Central memory CD8-positive, alpha-beta T cell (primary cell): ENCODE results near the gene CEACAM20.
"Not testable (repeated sequence)": the region's sequence is repeated elsewhere in the genome, so short reads cannot be mapped to it uniquely, and the experiment has no call there.

ENCODE experiments used
- ATAC-seq: fragments of 150-1000 bp; cut with Tn5 transposase; replicated peaks from 2 replicates; pipeline ENCODE4 v1.10.0; 2022; ENCODE audit warnings: mild to moderate bottlenecking, moderate FRiP score, moderate number of reproducible peaks; ENCODE audit not compliant: poor library complexity, severe bottlenecking; ENCODE audit errors: extremely low read depth
- DNase-seq, 2 donors: peaks; one replicate each; pipeline ENCODE4 v3.0.0; 2021; ENCODE audit warnings: low spot score in 2 of 2
- H3K27ac Mint-ChIP-seq: one replicate; pipeline ENCODE4 v1.8.0; 2022; ENCODE audit warnings: low read depth, mild to moderate bottlenecking, moderate library complexity, mixed read lengths
- H3K27me3 Mint-ChIP-seq: one replicate; pipeline ENCODE4 v1.8.0; 2022; ENCODE audit warnings: mixed read lengths
- H3K36me3 Mint-ChIP-seq: one replicate; pipeline ENCODE4 v1.8.0; 2022; ENCODE audit warnings: mild to moderate bottlenecking, moderate library complexity, mixed read lengths; ENCODE audit not compliant: insufficient read depth
- H3K4me1 Mint-ChIP-seq: one replicate; pipeline ENCODE4 v1.8.0; 2022; ENCODE audit warnings: mixed read lengths
- H3K4me3 Mint-ChIP-seq: one replicate; pipeline ENCODE4 v1.8.0; 2022; ENCODE audit warnings: mild to moderate bottlenecking, moderate library complexity, mixed read lengths
- H3K9me3 Mint-ChIP-seq: one replicate; pipeline ENCODE4 v1.8.0; 2022; ENCODE audit warnings: mixed read lengths

Gene CEACAM20

DNA sequence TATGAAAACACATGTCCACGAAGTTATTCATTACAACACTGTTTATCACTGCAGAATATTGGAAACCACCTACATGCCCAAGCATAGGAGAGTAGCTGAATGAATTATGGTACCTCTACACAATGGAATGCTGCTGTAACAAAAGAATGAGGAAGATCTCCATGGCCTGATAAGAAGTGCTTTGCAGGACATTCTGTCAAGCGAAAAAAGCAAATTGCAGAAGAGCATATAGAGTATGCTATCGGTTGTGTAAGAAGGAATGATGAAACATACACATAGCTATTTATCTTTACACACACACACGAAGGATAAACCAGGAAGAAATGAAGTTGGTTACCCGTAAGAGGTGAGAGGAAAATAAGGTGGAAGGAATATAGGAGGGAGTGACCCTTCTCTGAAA is 37.5 kb upstream of the CEACAM20 start:
- peaks cover 11% of the 10 kb centered on the region for H3K27me3 Mint-ChIP-seq

DNA sequence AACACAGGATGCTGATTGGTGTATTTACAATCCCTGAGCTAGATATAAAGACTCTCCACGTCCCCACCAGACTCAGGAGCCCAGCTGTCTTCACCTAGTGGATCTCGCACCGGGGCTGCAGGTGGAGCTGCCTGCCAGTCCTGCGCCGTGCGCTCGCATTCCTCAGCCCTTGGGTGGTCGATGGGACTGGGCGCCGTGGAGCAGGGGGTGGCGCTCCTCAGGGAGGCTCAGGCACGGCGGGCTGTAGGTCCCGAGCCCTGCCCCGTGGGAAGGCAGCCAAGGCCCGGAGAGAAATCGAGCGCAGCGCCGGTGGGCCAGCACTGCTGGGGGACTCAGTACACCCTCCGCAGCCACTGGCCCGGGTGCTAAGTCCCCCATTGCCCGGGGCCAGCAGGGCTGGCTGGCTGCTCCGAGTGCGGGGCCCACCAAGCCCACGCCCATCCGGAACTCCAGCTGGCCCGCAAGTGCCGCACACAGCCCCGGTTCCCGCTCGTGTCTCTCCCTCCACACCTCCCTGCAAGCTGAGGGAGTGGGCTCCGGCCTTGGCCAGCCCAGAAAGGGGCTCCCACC is 33.7 kb upstream of the CEACAM20 start:
- Mint-ChIP-seq H3K27me3 (peaks cover 11% of the 10 kb centered on the region), H3K9me3 (peaks cover 14% of the 10 kb centered on the region)
- H3K36me3 Mint-ChIP-seq, H3K27ac Mint-ChIP-seq, H3K4me1 Mint-ChIP-seq, DNase-seq, ATAC-seq, H3K4me3 Mint-ChIP-seq: not testable (repeated sequence)

More for the DNA sequence above, 37.5 kb upstream of the CEACAM20 start:
- ATAC-seq (no peak), DNase-seq (no peak)
- Mint-ChIP-seq H3K4me1 (no peaks in the 10 kb centered on the region), H3K4me3 (no peak overlapping the region), H3K9me3 (peaks cover 11% of the 10 kb centered on the region), H3K36me3 (no peaks in the 10 kb centered on the region), H3K27ac (no peak overlapping the region)

DNA sequence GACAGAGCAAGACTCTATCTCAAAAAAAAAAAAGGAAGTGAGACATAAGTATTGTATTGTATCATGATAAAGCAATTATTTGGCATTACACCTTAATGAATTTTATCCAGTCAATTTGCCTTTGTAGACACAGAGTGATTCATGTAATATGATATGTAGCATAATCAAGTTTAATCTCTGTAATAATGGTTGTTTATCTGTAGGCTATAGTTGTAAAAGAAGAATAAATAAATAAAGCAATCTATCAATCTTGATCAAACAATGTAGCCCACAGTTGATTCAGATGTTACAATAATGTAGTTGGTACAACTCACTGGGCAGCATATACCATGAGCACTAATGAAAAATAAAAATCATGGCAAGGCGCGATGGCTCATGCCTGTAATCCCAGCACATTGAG is 28.5 kb upstream of the CEACAM20 start:
- Mint-ChIP-seq H3K4me1 (no peaks in the 10 kb centered on the region), H3K4me3 (no peak overlapping the region), H3K27me3 (peaks cover 6% of the 10 kb centered on the region), H3K36me3 (no peaks in the 10 kb centered on the region), H3K9me3 (peaks cover 15% of the 10 kb centered on the region), H3K27ac (no peak overlapping the region)
- ATAC-seq: no peak
- DNase-seq: no peak

DNA sequence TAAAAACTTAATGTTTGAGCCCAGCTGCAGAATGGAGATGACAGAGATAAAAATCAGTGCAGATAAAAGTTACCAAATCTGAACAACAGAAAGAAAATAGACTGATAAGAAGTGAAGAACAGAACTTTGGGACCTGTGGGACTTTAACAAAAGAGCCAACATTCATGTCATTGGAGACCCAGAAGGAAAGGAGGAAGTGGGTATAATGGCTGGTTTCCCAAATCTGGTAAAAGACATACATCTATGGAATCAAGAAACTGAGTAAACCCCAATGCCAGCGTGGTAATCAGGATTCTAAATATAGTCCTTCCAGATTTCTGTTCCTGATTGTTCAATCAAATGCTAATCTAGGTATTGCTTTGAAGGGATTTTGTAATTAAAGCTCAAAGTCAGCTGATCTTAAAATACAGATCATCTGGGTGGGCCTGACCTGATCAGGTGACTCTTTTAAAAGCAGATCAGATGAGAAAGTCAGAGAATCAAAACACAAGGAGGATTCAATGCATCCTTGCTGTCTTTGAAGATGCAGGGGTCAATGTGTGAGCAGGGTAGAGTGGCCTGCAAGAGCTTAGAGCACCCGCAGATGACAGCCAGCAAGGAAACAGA is 25.3 kb upstream of the CEACAM20 start:
- Mint-ChIP-seq H3K4me3 (no peak overlapping the region), H3K36me3 (no peaks in the 10 kb centered on the region), H3K27me3 (peaks cover 6% of the 10 kb centered on the region), H3K9me3 (peaks cover 11% of the 10 kb centered on the region), H3K4me1 (no peaks in the 10 kb centered on the region), H3K27ac (no peak overlapping the region)
- DNase-seq: no peak
- ATAC-seq: no peak

DNA sequence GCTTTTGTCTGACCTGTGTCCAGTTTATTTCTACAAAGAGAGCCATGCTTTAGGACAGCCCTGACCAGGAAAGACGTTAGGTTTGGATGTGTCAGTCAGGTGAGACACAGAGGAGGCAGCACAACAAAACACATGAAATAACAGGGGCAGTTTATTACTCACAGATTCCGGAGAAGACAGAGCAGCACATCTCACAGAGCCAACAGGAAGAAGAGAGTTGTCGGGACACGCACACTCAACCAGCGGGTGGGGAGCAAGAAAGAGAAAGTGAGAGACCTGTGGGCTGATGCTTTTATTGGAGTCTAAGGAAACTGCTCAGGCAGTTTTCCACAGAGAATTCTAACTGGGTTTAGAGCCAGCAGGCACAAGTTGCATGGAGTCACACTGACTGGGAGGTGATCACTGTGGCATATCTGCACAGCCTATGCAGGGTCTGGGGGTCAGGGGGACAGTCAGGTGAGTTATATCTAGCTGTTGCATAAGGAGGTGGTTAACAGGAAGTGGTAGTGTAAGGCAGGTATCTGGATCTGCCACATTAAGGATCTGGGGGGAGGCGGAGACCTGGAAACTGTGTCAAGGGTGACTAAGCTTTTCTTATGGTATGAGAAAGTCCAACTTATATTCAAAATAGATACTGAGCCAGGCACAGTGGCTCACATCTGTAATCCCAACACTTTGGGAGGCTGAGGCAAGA is 24.1 kb upstream of the CEACAM20 start:
- Mint-ChIP-seq H3K9me3 (peaks cover 11% of the 10 kb centered on the region), H3K4me3 (no peak overlapping the region), H3K27ac (no peak overlapping the region), H3K27me3 (peaks cover 6% of the 10 kb centered on the region), H3K4me1 (no peaks in the 10 kb centered on the region), H3K36me3 (no peaks in the 10 kb centered on the region)
- ATAC-seq (no peak), DNase-seq (no peak)

DNA sequence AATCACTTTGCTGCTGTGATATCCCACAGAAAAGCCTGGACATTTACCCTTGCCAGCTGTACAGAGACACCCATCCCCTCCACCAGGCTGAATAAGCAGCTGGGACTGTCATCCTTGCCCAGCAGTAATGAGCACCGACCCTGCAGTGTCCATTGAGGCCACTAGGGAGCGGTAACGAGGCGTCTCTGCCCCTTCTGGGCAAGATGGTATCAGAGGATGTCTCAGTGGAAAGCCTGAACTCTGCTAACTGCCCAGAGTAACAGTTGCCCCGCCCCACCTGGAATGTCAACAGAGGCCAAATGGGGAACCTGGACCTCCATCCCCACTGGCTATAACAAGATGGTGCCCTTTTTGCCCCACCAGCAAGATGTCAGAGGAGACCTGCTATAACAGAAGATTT is 22.8 kb upstream of the CEACAM20 start:
- Mint-ChIP-seq H3K4me3 (no peak overlapping the region), H3K27me3 (peaks cover 16% of the 10 kb centered on the region), H3K36me3 (no peaks in the 10 kb centered on the region), H3K9me3 (peaks cover 18% of the 10 kb centered on the region), H3K4me1 (no peaks in the 10 kb centered on the region), H3K27ac (no peak overlapping the region)
- ATAC-seq (no peak), DNase-seq (no peak)

DNA sequence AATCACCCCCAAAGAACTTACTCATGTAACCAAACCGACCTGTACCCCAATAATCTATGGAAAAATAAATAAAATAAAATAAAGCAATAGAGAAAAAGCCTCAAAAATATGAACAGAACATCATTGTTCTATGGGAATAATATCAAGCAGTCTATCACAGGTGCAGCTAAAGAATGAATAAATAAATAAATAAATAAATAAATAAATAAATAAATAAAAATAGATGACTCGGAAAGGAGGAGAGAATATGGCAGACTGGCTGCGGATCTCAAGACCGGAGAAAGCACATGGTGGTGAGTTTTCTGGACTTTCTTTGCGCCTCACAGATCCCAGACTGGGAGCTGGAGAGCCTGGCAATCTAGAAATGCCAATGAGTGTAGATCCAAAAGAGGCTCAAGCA is 22.4 kb upstream of the CEACAM20 start:
- Mint-ChIP-seq H3K36me3 (no peaks in the 10 kb centered on the region), H3K4me3 (no peak overlapping the region), H3K27me3 (peaks cover 16% of the 10 kb centered on the region), H3K4me1 (no peaks in the 10 kb centered on the region), H3K9me3 (peaks cover 21% of the 10 kb centered on the region), H3K27ac (no peak overlapping the region)
- DNase-seq (no peak), ATAC-seq (no peak)

DNA sequence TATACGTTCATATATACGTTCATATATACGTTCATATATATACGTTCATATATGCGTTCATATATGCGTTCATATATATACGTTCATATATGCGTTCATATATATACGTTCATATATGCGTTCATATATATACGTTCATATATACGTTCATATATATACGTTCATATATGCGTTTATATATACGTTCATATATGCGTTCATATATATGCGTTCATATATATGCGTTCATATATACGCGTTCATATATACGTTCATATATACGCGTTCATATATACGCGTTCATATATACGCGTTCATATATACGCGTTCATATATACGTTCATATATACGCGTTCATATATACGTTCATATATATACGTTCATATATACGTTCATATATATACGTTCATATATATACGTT is 21.5 kb upstream of the CEACAM20 start:
- Mint-ChIP-seq H3K9me3 (peaks cover 21% of the 10 kb centered on the region), H3K27me3 (peaks cover 16% of the 10 kb centered on the region)
- DNase-seq, H3K36me3 Mint-ChIP-seq, H3K27ac Mint-ChIP-seq, H3K4me1 Mint-ChIP-seq, ATAC-seq, H3K4me3 Mint-ChIP-seq: not testable (repeated sequence)

DNA sequence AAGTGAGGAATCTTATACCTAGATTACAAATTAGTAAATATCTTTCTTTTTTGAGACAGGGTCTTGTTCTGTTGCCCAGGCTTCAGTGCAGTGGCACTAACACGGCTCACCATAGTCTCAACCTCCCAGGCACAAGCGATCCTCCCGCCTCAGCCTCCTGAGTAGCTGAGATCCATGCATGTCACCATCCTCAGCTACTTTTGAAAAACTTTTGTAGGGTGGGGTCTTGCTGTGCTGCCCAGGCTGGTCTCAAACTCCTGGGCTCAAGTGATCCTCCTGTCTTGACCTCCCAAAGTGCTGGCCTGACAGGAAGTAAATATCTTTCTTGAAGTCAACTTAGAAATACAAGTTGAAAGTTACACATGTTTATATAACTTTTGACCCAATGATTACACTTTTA is 20.0 kb upstream of the CEACAM20 start:
- H3K27me3 Mint-ChIP-seq: peaks cover 16% of the 10 kb centered on the region
- DNase-seq (no peak), ATAC-seq (no peak)
- no peak overlapping the region for H3K4me3 Mint-ChIP-seq
- peaks cover 26% of the 10 kb centered on the region for H3K9me3 Mint-ChIP-seq
- no peaks in the 10 kb centered on the region for H3K4me1 Mint-ChIP-seq
- H3K36me3 Mint-ChIP-seq: no peaks in the 10 kb centered on the region
- no peak overlapping the region for H3K27ac Mint-ChIP-seq

DNA sequence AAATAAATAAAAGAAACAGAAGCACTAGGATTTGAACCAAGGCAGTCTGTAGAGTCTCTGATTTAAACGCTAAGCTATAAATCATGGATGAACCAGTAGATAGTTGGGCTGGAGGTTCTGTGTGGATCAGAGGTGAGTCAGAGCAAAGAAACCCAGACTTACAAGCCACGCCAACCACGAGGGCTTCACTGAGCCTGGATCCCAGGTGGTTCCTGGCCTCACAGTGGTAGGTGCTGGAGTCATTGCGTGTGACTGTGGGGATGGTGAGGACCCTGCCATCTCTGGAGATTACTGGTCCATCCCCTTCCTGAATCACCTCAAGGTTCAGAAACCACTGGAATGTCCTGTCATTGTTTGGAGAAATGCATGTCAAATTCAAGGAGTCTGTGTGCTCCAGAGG is 19.3 kb upstream of the CEACAM20 start:
- ATAC-seq (no peak), DNase-seq (no peak)
- no peak overlapping the region for H3K27ac Mint-ChIP-seq
- peaks cover 32% of the 10 kb centered on the region for H3K9me3 Mint-ChIP-seq
- no peak overlapping the region for H3K4me3 Mint-ChIP-seq
- H3K4me1 Mint-ChIP-seq: no peaks in the 10 kb centered on the region
- no peaks in the 10 kb centered on the region for H3K36me3 Mint-ChIP-seq
- peaks cover 19% of the 10 kb centered on the region for H3K27me3 Mint-ChIP-seq

DNA sequence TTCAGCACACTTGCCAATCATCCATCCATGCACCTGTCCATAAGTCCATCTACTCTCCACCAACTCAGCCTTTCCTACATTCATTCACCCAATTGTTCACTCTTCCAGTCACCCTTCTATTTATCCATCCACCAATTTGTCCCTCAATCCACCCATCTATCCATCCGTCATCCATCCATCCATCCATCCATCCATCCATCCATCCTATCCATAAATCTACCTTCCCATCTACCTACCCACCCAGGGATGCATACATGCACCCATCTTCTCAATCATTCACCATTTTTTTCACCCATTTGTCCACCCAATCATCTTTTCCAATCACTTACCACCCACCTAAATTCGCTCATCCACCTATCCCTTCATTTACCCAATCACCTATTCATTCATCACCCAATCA is 14.6 kb upstream of the CEACAM20 start:
- H3K27me3 Mint-ChIP-seq: peaks cover 30% of the 10 kb centered on the region
- ATAC-seq: no peak
- no peak overlapping the region for H3K4me3 Mint-ChIP-seq
- no peaks in the 10 kb centered on the region for H3K4me1 Mint-ChIP-seq
- H3K36me3 Mint-ChIP-seq: no peaks in the 10 kb centered on the region
- no peak overlapping the region for H3K27ac Mint-ChIP-seq
- H3K9me3 Mint-ChIP-seq: peaks cover 34% of the 10 kb centered on the region
- no peak for DNase-seq

DNA sequence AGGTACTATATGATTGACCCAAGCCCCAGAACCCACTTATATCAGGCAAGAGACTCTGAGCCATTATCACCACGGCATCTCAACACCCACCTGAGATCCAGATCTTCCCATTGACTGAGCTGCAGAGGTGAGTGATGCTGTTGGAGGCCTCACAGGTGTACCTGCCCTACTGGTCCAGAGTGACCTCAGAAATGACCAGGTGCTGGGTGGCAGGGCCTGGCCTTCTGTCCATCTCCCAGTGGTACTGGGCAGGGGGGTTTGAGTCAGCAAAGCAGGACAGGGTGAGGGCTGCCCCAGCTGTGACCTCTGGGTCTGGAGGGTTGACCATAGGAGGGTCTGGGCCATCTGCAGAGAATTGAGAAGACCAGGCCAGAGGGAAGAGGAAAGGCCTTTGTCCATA is 13.2 kb upstream of the CEACAM20 start:
- peaks cover 27% of the 10 kb centered on the region for H3K27me3 Mint-ChIP-seq
- no peak overlapping the region for H3K4me3 Mint-ChIP-seq
- H3K36me3 Mint-ChIP-seq: no peaks in the 10 kb centered on the region

DNA sequence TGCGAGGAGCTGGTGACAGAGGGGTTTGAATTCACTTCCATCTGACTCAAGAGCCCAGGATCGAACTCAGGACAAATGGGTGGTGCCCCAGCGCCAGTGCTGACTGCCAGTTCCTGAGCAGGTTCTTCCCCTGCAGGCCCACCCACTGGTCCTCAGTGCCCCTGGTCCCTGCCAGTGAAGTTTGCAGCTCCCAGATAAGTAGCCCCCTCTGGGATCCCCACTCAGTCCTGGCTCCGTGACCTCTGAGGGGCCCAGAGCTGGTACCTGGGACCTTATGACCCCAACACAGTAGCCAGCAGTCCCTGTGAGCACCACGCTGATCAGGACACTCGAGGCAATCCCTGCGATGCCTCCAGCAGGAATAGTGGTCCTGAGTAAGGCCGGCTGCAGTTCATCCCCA is 11.3 kb upstream of the CEACAM20 start:
- Mint-ChIP-seq H3K36me3 (no peaks in the 10 kb centered on the region), H3K27ac (no peak overlapping the region)

More for the DNA sequence above, 13.2 kb upstream of the CEACAM20 start:
- Mint-ChIP-seq H3K27ac (no peak overlapping the region), H3K9me3 (peaks cover 35% of the 10 kb centered on the region), H3K4me1 (no peaks in the 10 kb centered on the region)
- no peak for ATAC-seq
- no peak for DNase-seq

More for the DNA sequence above, 11.3 kb upstream of the CEACAM20 start:
- DNase-seq (no peak), ATAC-seq (no peak)
- Mint-ChIP-seq H3K4me3 (no peak overlapping the region), H3K4me1 (no peaks in the 10 kb centered on the region), H3K27me3 (peaks cover 26% of the 10 kb centered on the region), H3K9me3 (peaks cover 34% of the 10 kb centered on the region)
